ENCODE measurements around the gene WASF2. TPM values are rescaled to one million over a fixed set of nuclear protein-coding genes. Genes with fewer than 3 reads are reported as not detected.
A peak's percentile ranks its signal among the peaks of the same experiment; 100 is the strongest.

WASF2 gene
- total RNA-seq, 2 experiments from 2014 or later: 108 to 111 TPM

DNA sequence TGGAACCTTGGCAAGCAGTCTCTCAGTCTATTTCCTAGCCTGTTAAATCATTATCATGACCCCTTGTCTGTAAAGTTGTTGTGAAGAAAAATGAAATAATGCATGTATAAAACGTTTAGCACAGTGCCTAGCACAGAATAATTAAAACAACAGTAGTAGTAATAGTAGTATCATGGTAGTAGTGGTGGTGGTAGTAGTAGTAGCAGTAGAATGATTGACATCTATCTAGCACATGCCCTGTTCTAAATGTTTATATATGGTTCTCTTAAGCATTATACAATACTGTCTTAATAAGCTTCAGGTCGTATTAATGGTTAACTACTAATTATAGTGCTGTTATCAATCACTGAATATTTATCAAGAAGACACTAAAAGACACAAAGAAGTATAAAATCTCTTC lies 50.8 kb downstream of the WASF2 start:
- TF ChIP-seq, protein P1, sequence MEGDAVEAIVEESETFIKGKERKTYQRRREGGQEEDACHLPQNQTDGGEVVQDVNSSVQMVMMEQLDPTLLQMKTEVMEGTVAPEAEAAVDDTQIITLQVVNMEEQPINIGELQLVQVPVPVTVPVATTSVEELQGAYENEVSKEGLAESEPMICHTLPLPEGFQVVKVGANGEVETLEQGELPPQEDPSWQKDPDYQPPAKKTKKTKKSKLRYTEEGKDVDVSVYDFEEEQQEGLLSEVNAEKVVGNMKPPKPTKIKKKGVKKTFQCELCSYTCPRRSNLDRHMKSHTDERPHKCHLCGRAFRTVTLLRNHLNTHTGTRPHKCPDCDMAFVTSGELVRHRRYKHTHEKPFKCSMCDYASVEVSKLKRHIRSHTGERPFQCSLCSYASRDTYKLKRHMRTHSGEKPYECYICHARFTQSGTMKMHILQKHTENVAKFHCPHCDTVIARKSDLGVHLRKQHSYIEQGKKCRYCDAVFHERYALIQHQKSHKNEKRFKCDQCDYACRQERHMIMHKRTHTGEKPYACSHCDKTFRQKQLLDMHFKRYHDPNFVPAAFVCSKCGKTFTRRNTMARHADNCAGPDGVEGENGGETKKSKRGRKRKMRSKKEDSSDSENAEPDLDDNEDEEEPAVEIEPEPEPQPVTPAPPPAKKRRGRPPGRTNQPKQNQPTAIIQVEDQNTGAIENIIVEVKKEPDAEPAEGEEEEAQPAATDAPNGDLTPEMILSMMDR (IDR thresholded peaks at IDR 0.05): no peak
- Mint-ChIP-seq H3K4me1 (ENCODE audit: low read depth) (peaks cover 59% of the 10 kb centered on the region), H3K27ac (peak overlapping the region; percentile 1), H3K27me3 (no peaks in the 10 kb centered on the region), H3K36me3 (ENCODE audit: low read depth) (peaks cover 14% of the 10 kb centered on the region), H3K9me3 (no peaks in the 10 kb centered on the region), H3K4me3 (no peak overlapping the region)
- POLR2A ChIA-PET: interaction anchor here (1.2 to 1.6 kb wide), 5 partner anchors 9 to 40 kb away, joined by 3 to 8 read pairs (median 4); no protein-coding TSS in a partner anchor
- CTCF ChIA-PET: interaction anchor here (1.2 to 1.9 kb wide), 2 partner anchors 20 to 23 kb away, joined by 5 to 12 read pairs; no protein-coding TSS in a partner anchor
- intact Hi-C loops (cut with micrococcal nuclease): loop anchor here (5.0 kb wide), 1 partner anchor 53 kb away; the partner anchor contains the start of gene WASF2
- DNase-seq: no peak
- no peak for ATAC-seq

- intact Hi-C loops (cut with micrococcal nuclease): loop anchor here (5.0 kb wide), 1 partner anchor 54 kb away; the partner anchor contains the start of gene WASF2
- H3K36me3 Mint-ChIP-seq (ENCODE audit: low read depth): peaks cover 12% of the 10 kb centered on the region
- no peak for ATAC-seq
- CTCF ChIA-PET: interaction anchor here (1.9 kb wide), 1 partner anchor 19 kb away, joined by 12 read pairs; no protein-coding TSS in a partner anchor
- H3K4me1 Mint-ChIP-seq (ENCODE audit: low read depth): peaks cover 59% of the 10 kb centered on the region
- TF ChIP-seq, protein P1 (IDR thresholded peaks at IDR 0.05): no peak
- H3K4me3 Mint-ChIP-seq: no peak overlapping the region
- POLR2A ChIA-PET: interaction anchor here (1.3 to 1.5 kb wide), 4 partner anchors 9 to 42 kb away, joined by 4 to 8 read pairs (median 4); no protein-coding TSS in a partner anchor
- no peaks in the 10 kb centered on the region for H3K9me3 Mint-ChIP-seq
- H3K27me3 Mint-ChIP-seq: no peaks in the 10 kb centered on the region
- peak overlapping the region; percentile 1 for H3K27ac Mint-ChIP-seq
- no peak for DNase-seq
Measured at GRCh38 chr1:27438621-27439061, 51.3 kb downstream of the WASF2 start.

- no peak overlapping the region for H3K4me3 Mint-ChIP-seq
- TF ChIP-seq, protein P1 (IDR thresholded peaks at IDR 0.05): no peak
- H3K4me1 Mint-ChIP-seq (ENCODE audit: low read depth): peaks cover 71% of the 10 kb centered on the region
- intact Hi-C loops (cut with micrococcal nuclease): loop anchor here (5.0 kb wide), 1 partner anchor 56 kb away; the partner anchor contains the start of gene WASF2
- H3K27ac Mint-ChIP-seq: peak overlapping the region; percentile 71
- POLR2A ChIA-PET: interaction anchor here (1.0 to 1.8 kb wide), 4 partner anchors 9 to 88 kb away, joined by 3 to 4 read pairs (median 3); no protein-coding TSS in a partner anchor
- H3K9me3 Mint-ChIP-seq: no peaks in the 10 kb centered on the region
- no peaks in the 10 kb centered on the region for H3K27me3 Mint-ChIP-seq
- peak; percentile 77 for ATAC-seq
- CTCF ChIA-PET: interaction anchor here (0.9 to 3.0 kb wide), 5 partner anchors 10 to 226 kb away, joined by 3 to 11 read pairs (median 6); no protein-coding TSS in a partner anchor
- DNase-seq: no peak
- H3K36me3 Mint-ChIP-seq (ENCODE audit: low read depth): peaks cover 12% of the 10 kb centered on the region
Measured at GRCh38 chr1:27436204-27437159, 53.5 kb downstream of the WASF2 start.

GRCh38 chr1:27435566-27436203 lies 54.3 kb downstream of the WASF2 start:
- peak overlapping the region; percentile 71 for H3K27ac Mint-ChIP-seq
- H3K4me1 Mint-ChIP-seq (ENCODE audit: low read depth): peaks cover 79% of the 10 kb centered on the region
- TF ChIP-seq, protein P1 (IDR thresholded peaks at IDR 0.05): no peak
- ATAC-seq (peak; percentile 11), DNase-seq (no peak)
- H3K9me3 Mint-ChIP-seq: no peaks in the 10 kb centered on the region
- intact Hi-C loops (cut with micrococcal nuclease): loop anchor here (5.0 kb wide), 1 partner anchor 57 kb away; the partner anchor contains the start of gene WASF2
- POLR2A ChIA-PET: interaction anchor here (1.7 to 1.8 kb wide), 2 partner anchors 10 to 15 kb away, joined by 3 to 4 read pairs; no protein-coding TSS in a partner anchor
- no peak overlapping the region for H3K4me3 Mint-ChIP-seq
- CTCF ChIA-PET: interaction anchor here (1.6 to 3.0 kb wide), 4 partner anchors 11 to 227 kb away, joined by 5 to 11 read pairs (median 6); no protein-coding TSS in a partner anchor
- H3K27me3 Mint-ChIP-seq: no peaks in the 10 kb centered on the region
- H3K36me3 Mint-ChIP-seq (ENCODE audit: low read depth): peaks cover 10% of the 10 kb centered on the region

Measured in activated CD8-positive, alpha-beta T cell treated with anti-CD3 and anti-CD28 coated beads for 36 hours (primary cell).